ENCODE data around the gene TNFAIP2.

TNFAIP2 gene

DNA sequence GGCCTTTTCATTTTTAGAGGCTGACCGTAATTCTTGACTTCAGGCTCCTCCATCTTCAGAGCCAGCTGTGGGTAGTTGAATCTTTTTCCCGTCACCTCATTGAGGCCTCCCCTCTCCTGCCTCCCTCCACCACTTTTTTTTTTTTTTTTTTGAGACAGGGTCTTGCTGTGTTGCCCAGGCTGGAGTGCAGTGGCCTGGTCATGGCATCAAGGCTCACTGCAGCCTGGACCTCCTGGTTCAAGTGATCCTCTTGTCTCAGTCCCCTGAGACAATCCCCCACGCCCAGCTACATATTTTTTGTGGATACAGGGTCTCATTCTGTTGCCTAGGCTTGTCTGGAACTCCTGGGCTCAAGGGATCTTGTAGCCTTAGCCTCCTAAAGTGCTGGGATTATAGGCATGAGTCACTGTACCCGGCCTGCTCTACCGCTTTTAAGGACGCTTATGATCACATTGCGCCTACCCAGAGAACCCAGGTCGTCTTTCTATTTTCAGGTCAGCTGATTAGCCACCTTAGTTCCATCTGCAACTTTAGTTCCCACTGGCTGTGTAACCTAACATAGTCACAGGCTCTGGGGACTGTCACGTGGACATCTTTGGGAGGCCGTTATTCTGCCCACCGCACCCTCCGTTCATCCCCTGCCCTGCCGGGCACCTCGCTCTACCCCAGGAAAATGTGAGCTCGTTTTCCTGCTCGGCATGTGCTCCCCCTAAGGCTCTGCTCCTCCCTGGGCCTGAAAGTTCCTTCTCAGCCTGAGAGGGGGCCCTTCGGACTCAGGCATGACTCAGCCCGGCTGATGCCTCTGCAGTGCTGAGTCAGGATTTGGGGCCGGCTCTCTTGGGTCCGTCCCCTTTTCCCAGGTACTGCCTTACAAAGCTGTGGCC is 13.4 kb downstream of the TNFAIP2 start:
- H3K27ac ChIP-seq (ENCODE audit: low read depth, low read length) = no peak overlapping the region
- H3K9ac ChIP-seq (ENCODE audit: low read depth in 1 of 2, low read length in 2 of 2) = no peak overlapping the region
- peaks cover 4 to 18% of the 10 kb centered on the region in 2 donors for H3K36me3 ChIP-seq (ENCODE audit: control insufficient read depth in 1 of 2, insufficient read depth in 2 of 2, low read length in 2 of 2)
- no peaks in the 10 kb centered on the region for H3K9me3 ChIP-seq (ENCODE audit: control insufficient read depth in 1 of 2, low read length in 2 of 2)
- H3K4me1 ChIP-seq (ENCODE audit: control insufficient read depth in 1 of 2, insufficient read depth in 2 of 2, low read length in 2 of 2) = no peaks in the 10 kb centered on the region
- H3K27me3 ChIP-seq (ENCODE audit: control insufficient read depth in 1 of 2, insufficient read depth in 2 of 2, low read length in 2 of 2) = peaks cover 3 to 7% of the 10 kb centered on the region in 2 donors
- H3K4me3 ChIP-seq (ENCODE audit: low read depth in 1 of 2, low read length in 2 of 2) = no peak overlapping the region

DNA sequence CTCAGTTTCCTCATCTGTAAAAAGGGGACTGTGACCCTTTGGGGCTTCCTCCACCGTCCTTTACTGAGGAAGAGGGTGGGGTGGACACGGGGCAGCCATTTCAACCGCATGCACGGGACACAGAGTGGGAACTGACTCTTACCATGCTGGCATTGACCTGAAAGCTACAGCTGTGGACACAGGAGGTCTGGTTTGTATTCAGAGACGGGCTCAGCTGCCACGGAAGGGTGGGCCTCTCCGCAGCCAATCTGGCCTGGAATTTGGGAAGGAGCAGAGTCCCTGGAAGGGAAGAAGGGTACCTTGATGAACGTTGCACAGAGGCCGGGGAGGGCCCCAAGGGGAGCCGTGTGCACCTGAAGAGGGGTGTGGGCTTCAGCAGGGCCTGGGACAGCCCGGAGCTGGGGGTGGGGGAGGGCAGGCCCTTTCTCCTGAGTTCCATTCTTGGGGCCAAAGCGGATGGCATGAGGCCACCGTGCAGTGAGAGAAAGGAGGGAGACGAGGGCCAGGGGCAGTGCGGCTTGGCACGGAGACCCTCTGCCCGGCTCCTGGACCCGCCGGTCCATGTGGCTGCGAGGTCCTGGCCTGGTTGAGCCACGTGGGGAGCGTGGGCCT is 14.5 kb downstream of the TNFAIP2 start:
- no peaks in the 10 kb centered on the region for H3K9me3 ChIP-seq (ENCODE audit: control insufficient read depth in 1 of 2, low read length in 2 of 2)
- H3K9ac ChIP-seq (ENCODE audit: low read depth in 1 of 2, low read length in 2 of 2) = no peak overlapping the region
- peaks cover 5 to 19% of the 10 kb centered on the region in 2 donors for H3K27me3 ChIP-seq (ENCODE audit: control insufficient read depth in 1 of 2, insufficient read depth in 2 of 2, low read length in 2 of 2)
- H3K27ac ChIP-seq (ENCODE audit: low read depth, low read length) = no peak overlapping the region
- H3K4me3 ChIP-seq (ENCODE audit: low read depth in 1 of 2, low read length in 2 of 2) = no peak overlapping the region
- H3K4me1 ChIP-seq (ENCODE audit: control insufficient read depth in 1 of 2, insufficient read depth in 2 of 2, low read length in 2 of 2) = no peaks in the 10 kb centered on the region
- H3K36me3 ChIP-seq (ENCODE audit: control insufficient read depth in 1 of 2, insufficient read depth in 2 of 2, low read length in 2 of 2) = peaks cover 3 to 17% of the 10 kb centered on the region in 2 donors

DNA sequence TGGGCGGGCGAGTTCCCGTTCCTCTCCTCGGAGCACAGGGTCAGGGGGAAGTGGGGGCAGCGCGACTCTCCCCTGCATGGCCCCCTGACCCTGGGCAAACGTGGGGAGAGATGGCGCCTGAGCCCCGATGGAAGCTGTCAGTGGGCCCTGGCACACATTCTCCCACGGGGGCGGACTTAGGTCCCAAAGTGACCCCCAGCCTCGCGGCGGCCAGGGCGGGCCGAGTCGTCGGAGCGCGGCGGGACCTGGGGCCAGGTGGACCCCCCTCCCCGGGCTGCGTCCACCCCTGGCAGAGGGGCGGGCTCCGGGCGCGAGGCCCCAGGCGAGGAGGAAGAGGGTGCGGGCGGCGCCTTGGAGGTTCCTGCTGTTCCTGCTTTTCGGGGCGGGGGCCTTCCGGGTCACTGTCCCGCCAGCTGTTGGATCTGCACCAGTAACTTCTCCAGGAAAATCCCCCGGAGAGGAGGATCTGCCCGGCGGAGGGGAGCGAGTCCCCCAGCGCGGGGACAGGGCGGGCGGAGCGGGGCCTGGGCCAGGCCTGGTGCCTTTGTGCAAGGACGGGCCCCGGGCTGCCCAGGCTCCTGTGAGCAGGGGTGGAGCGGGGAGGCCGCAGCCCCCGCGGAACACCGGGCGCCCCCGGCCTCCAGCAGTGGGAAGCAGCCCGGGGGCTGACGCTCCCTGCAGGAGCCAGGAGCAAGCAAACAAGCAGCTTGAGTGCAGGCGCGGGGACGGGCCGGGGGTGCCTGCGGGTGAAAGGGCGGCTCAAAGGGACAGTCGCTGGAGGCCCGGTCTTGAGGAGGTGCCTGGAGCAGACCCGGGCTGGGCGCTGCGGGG is 15.3 kb downstream of the TNFAIP2 start:
- no peaks in the 10 kb centered on the region for H3K9me3 ChIP-seq (ENCODE audit: control insufficient read depth in 1 of 2, low read length in 2 of 2)
- peaks cover 0 to 10% of the 10 kb centered on the region in 2 donors for H3K36me3 ChIP-seq (ENCODE audit: control insufficient read depth in 1 of 2, insufficient read depth in 2 of 2, low read length in 2 of 2)
- H3K27ac ChIP-seq (ENCODE audit: low read depth, low read length) = no peak overlapping the region
- H3K9ac ChIP-seq (ENCODE audit: low read depth in 1 of 2, low read length in 2 of 2) = no peak overlapping the region
- no peaks in the 10 kb centered on the region for H3K4me1 ChIP-seq (ENCODE audit: control insufficient read depth in 1 of 2, insufficient read depth in 2 of 2, low read length in 2 of 2)
- H3K27me3 ChIP-seq (ENCODE audit: control insufficient read depth in 1 of 2, insufficient read depth in 2 of 2, low read length in 2 of 2) = peaks cover 12 to 20% of the 10 kb centered on the region in 2 donors
- no peak overlapping the region for H3K4me3 ChIP-seq (ENCODE audit: low read depth in 1 of 2, low read length in 2 of 2)

DNA sequence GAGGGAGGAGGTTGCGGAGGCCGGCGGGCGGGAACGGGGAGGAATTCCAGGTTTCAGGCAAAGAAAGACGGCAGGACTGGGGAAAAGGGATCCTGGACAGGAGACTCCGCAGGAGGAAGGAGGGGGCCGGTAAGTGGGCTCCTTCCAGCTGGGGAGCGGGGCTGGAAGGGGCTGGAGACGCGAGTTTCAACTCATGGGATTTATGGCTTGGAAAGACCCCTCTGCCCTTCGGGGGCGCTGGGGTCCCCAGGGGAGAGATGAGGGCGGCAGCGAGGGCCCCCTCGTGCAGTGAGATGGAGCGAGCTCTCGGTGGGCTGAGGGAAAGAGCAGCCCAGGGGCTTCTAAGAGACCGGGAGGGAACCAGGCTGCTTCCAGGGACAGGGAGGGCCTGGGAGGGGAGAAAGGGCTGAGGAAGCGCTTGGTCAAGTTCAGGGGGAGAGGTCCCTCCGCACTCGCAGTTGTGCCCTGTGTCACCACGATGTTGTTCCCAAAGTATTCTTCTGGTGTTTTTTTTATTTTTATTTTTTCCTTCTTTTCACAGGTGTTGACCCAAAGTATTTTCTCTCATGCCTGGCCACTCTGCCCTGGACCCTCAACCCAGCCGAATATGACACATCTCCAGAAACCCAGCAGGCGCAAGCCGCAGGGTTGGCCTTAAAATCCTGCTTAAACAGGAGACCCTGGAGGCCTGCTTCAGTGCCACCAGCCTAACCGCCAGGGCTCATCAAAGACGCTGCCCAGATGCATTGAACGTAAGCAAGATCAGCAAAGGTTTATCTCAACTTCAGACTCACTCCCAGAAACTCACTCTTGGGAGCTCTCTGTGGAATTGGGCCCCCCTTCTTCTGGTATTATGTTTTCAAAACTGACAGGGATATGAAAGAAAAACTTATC is 16.1 kb downstream of the TNFAIP2 start:
- H3K36me3 ChIP-seq (ENCODE audit: control insufficient read depth in 1 of 2, insufficient read depth in 2 of 2, low read length in 2 of 2) = peaks cover 0 to 4% of the 10 kb centered on the region in 2 donors
- no peak overlapping the region for H3K27ac ChIP-seq (ENCODE audit: low read depth, low read length)
- H3K9me3 ChIP-seq (ENCODE audit: control insufficient read depth in 1 of 2, low read length in 2 of 2) = no peaks in the 10 kb centered on the region
- no peaks in the 10 kb centered on the region for H3K4me1 ChIP-seq (ENCODE audit: control insufficient read depth in 1 of 2, insufficient read depth in 2 of 2, low read length in 2 of 2)
- no peak overlapping the region for H3K9ac ChIP-seq (ENCODE audit: low read depth in 1 of 2, low read length in 2 of 2)
- H3K4me3 ChIP-seq (ENCODE audit: low read depth in 1 of 2, low read length in 2 of 2) = no peak overlapping the region
- H3K27me3 ChIP-seq (ENCODE audit: control insufficient read depth in 1 of 2, insufficient read depth in 2 of 2, low read length in 2 of 2) = peaks cover 12 to 20% of the 10 kb centered on the region in 2 donors

DNA sequence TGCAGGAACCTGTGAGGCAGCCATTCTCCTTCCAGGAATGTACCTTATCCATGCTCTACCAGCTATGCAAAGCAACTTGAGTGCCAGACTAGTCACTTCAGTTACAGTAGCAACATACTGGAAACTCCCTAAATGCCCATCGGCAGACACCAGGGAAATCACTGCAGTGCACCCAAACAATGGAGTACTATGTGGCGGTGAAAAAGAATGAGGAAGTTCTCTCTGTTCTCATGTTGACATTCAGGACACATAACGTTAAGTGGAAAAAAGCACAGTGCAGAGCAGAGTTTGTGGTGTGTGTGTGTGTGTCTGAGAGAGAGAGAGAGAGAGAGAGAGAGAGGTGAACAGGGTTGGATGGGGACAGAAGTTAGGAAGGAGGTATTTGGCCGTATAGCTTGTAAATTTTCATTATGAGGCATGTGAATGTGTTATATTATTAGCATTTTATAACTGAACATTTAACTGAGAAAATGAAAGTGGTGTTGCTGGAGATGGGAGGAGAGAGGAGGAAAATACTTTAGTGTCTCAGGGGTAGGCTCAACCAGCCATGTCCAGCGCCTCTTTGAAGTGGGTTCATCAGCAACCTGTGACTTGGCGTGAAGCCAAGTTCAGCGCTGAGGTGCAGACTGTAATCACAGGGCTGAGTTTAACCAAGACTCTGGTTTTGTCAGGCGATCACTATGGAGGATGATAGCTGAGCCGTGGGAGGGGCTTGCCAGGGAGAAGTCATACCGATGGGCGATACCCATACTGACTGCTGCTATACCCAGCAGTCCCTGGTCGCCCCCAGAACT is 17.3 kb downstream of the TNFAIP2 start:
- no peaks in the 10 kb centered on the region for H3K36me3 ChIP-seq (ENCODE audit: control insufficient read depth in 1 of 2, insufficient read depth in 2 of 2, low read length in 2 of 2)
- no peaks in the 10 kb centered on the region for H3K4me1 ChIP-seq (ENCODE audit: control insufficient read depth in 1 of 2, insufficient read depth in 2 of 2, low read length in 2 of 2)
- H3K9ac ChIP-seq (ENCODE audit: low read depth in 1 of 2, low read length in 2 of 2) = no peak overlapping the region
- H3K27ac ChIP-seq (ENCODE audit: low read depth, low read length) = no peak overlapping the region
- peaks cover 12 to 20% of the 10 kb centered on the region in 2 donors for H3K27me3 ChIP-seq (ENCODE audit: control insufficient read depth in 1 of 2, insufficient read depth in 2 of 2, low read length in 2 of 2)
- H3K4me3 ChIP-seq (ENCODE audit: low read depth in 1 of 2, low read length in 2 of 2) = no peak overlapping the region
- H3K9me3 ChIP-seq (ENCODE audit: control insufficient read depth in 1 of 2, low read length in 2 of 2) = no peaks in the 10 kb centered on the region

DNA sequence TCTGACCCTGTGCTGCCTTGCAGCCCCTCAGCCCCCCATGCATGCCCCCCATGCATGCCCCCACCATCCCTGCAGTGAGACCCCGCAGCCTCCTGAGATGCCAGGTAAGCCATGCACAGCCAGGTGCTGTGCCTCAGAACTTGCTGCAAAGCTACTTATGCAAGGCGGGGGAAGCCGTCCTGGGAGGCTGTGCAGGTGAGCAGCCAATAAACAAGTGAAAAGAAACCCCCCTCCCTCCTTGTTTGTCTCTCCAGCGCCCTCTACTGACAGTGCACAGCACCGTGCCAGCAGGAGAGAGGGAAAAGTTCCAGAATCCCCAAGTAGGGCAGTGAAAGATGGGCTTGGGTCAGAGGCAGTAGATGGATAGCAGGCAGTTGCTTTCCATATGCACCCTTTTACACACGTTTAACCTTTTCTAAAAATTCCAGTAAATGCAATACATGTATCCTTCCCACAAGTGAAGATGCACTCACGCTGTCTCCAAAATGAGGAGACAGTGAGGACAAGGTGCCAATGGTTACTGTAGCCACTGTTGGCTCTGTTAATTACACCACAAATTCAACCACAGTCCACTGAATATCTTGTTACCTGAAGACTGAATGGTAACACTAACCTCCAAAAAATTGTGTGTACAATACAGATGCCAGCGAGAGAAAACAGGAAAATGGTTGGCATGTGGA is 18.0 kb downstream of the TNFAIP2 start:
- H3K27ac ChIP-seq (ENCODE audit: low read depth, low read length) = no peak overlapping the region
- peaks cover 12 to 20% of the 10 kb centered on the region in 2 donors for H3K27me3 ChIP-seq (ENCODE audit: control insufficient read depth in 1 of 2, insufficient read depth in 2 of 2, low read length in 2 of 2)
- H3K36me3 ChIP-seq (ENCODE audit: control insufficient read depth in 1 of 2, insufficient read depth in 2 of 2, low read length in 2 of 2) = no peaks in the 10 kb centered on the region
- H3K9me3 ChIP-seq (ENCODE audit: control insufficient read depth in 1 of 2, low read length in 2 of 2) = no peaks in the 10 kb centered on the region
- no peaks in the 10 kb centered on the region for H3K4me1 ChIP-seq (ENCODE audit: control insufficient read depth in 1 of 2, insufficient read depth in 2 of 2, low read length in 2 of 2)
- H3K9ac ChIP-seq (ENCODE audit: low read depth in 1 of 2, low read length in 2 of 2) = no peak overlapping the region
- H3K4me3 ChIP-seq (ENCODE audit: low read depth in 1 of 2, low read length in 2 of 2) = no peak overlapping the region

DNA sequence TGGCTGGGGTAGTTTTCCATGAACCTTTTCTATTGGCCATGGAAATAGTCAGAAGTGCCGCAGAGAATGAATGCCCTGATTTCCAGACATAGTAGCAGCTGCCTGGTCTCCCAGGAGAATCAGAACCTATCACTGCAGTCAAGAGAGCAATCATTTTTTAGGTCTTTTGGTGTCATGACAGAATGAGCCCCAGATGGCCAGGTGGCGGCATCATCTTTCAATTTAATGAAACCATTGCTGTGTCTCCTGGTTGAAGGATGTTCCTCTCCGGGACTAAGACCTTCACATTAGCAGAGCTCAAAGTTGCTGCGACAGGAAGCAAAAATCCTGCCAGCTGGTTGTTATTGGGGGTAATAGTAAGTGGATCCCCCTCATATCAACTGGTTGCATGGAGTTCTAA is 18.8 kb downstream of the TNFAIP2 start:
- Histone ChIP-seq H3K4me3 (ENCODE audit: low read depth in 1 of 2, low read length in 2 of 2) (no peak overlapping the region), H3K27me3 (ENCODE audit: control insufficient read depth in 1 of 2, insufficient read depth in 2 of 2, low read length in 2 of 2) (peaks cover 12 to 20% of the 10 kb centered on the region in 2 donors), H3K27ac (ENCODE audit: low read depth, low read length) (no peak overlapping the region), H3K9me3 (ENCODE audit: control insufficient read depth in 1 of 2, low read length in 2 of 2) (no peaks in the 10 kb centered on the region), H3K9ac (ENCODE audit: low read depth in 1 of 2, low read length in 2 of 2) (no peak overlapping the region), H3K4me1 (ENCODE audit: control insufficient read depth in 1 of 2, insufficient read depth in 2 of 2, low read length in 2 of 2) (no peaks in the 10 kb centered on the region), H3K36me3 (ENCODE audit: control insufficient read depth in 1 of 2, insufficient read depth in 2 of 2, low read length in 2 of 2) (no peaks in the 10 kb centered on the region)

DNA sequence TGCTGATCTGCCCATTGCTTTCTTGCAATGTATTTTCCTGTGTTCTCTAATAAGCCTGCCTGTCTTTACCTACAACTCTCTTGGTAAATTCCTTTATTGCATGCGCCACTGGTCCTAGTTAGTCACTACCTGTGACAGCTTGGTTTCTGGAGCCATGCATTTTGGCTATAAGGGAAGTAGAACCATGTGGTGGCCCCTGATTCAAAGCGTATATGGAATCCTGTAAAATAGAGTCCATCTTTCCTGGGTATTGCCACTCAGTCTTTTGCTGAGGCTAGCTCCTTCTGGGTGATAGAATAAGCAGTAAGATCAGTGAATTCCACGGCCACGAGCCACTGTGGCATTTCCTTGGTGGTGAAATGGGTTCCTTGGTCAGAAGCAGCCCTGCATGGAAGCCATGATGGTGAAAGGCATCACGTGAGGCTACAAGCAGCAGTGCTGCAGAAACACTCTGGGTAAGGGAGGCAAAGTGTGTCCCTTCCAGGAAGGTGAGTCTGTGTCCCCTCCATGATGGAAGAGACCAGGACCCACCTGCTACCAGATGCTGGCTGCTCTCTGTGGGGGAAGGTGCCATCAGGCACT is 19.6 kb downstream of the TNFAIP2 start:
- Histone ChIP-seq H3K36me3 (ENCODE audit: control insufficient read depth in 1 of 2, insufficient read depth in 2 of 2, low read length in 2 of 2) (no peaks in the 10 kb centered on the region), H3K9ac (ENCODE audit: low read depth in 1 of 2, low read length in 2 of 2) (no peak overlapping the region), H3K9me3 (ENCODE audit: control insufficient read depth in 1 of 2, low read length in 2 of 2) (no peaks in the 10 kb centered on the region), H3K4me3 (ENCODE audit: low read depth in 1 of 2, low read length in 2 of 2) (no peak overlapping the region), H3K27me3 (ENCODE audit: control insufficient read depth in 1 of 2, insufficient read depth in 2 of 2, low read length in 2 of 2) (peaks cover 12 to 20% of the 10 kb centered on the region in 2 donors), H3K4me1 (ENCODE audit: control insufficient read depth in 1 of 2, insufficient read depth in 2 of 2, low read length in 2 of 2) (no peaks in the 10 kb centered on the region), H3K27ac (ENCODE audit: low read depth, low read length) (no peak overlapping the region)

Data from duodenal mucosa (tissue), 2 donors.